T-helper 22 cell (primary cell): ENCODE measurements around the gene CPA2.

Experiments used
- DNase-seq: peaks from one replicate; pipeline ENCODE4 v3.0.0-alpha.2; 2020; ENCODE audit warnings: low read depth

CPA2 gene

DNA sequence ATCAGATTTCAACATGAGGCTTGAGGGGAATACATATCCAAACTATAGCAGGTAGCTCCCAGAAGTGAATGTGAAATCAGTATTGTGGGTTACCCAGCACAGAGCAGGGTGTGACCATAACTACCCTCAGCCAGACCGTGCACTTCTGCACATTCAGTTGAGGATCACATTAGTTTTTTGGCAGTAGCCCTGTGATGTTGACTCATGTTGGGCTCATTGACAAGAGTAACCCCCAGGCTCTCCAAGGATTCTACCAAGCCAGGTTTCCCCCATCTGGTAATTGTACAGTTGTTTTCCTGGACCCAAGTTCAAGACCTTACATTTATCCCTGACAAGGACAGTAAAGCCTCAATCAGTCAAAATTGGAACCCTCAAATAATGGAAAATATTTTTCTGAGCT, 14.6 kb downstream of the CPA2 start:
- no peak for DNase-seq

GRCh38 chr7:130286881-130287280, 20.2 kb downstream of the CPA2 start:
- no peak for DNase-seq

DNA sequence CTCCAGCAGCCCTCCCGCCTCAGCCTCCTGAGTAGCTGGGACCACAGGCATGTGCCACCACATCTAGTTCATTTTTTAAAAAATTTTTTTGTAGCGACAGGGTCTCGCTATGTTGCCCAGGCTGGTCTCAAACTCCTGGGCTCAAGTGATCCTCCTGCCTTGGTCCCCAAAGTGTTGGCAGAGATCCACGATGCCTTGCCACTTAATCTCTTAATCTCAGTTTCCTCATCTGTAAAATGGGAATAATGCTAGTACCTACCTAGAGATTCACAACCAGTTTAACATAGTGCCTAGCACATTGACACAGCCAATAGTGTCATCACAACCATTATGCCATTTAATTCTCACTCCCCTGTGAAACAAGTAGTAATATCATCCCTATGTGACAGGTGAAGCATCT, 21.5 kb downstream of the CPA2 start:
- no peak for DNase-seq

- DNase-seq, result no peak
Measured at GRCh38 chr7:130288829-130289228, 22.2 kb downstream of the CPA2 start.

DNA sequence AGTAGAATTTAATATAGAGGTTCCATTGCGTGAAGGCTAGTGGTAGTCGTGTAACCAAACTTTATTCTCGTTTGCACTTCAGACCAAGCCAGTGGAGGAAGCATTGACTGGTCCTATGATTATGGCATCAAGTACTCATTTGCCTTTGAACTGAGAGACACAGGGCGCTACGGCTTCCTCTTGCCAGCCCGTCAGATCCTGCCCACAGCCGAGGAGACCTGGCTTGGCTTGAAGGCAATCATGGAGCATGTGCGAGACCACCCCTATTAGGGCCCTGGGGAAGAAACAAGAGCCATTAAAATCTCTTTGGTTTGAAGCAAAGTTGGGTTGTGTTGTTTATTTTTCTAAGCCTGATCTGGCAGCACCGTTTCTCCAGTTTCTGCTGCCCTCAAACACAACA, 22.8 kb downstream of the CPA2 start:
- no peak for DNase-seq

GRCh38 chr7:130290745-130291144, 24.1 kb downstream of the CPA2 start:
- DNase-seq, result no peak

DNA sequence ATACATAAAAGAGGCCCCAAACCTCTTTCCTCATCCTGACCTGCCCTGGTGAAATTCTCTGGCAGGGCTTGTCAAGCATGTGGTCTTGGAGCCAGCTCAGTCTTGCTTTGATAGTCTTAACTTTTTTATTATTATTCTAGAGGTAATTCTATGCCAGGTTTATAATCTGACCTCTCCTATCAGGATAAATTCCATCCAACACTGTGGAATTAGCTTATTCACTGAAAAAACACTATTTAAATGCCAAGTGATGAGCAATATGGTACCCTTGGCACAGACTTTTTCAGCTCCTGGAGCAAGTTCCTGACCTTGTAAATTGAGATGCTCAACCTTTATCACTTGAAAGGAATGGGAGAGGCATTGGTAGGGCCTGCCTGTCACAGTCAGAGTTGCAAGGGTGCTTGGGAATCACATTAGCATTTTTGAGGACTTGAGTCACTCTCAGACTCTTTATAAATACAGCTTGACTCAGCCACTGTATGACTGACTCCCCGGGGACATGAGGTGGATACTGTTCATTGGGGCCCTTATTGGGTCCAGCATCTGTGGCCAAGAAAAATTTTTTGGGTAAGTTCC, 26.1 kb downstream of the CPA2 start, which contains the start of gene CPA4:
Gene CPA4, plus strand, starts transcription at position 480 of the 576 bp plus-strand sequence. Its CDS starts 20 bp downstream, at position 500.
- no peak for DNase-seq

DNA sequence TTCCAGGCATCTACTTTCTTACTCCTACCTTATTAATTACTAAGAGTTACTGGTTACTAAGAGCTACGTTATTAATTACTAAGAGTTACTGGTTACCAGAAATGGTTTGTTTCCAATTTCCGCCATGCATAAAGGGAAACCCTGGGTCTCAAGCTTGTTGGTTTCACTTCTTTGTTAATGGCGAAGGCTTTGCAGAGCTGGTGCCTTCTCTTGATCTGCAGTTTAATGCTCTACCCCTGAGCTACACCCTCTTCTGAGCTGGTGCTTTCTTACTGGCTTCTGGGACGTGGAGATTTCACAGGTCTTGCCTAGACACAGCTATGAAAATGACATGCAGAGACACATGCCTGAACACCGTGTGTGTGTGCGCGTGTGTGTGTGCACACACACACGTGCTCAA, 26.9 kb downstream of the CPA2 start:
- no peak for DNase-seq

DNA sequence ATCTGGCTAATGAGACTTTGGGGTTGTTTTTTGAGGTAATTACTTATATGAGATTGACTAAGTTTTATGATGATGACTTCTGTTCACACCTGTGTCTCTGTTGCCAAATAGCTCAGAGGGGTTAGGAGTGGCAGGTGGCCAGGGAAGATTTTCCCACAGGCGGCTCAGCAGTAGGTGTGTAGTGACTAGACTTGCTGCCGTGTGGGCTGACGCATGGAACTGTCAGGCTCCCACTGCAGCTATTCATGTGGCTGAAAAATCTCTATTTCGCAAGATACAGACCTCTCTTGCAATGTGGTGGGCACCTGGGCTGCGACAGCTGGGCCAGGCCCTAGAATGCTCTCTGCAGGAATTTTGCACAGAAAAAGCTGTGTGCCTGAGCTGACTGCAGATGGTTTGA, 27.7 kb downstream of the CPA2 start:
- DNase-seq, result no peak

DNA sequence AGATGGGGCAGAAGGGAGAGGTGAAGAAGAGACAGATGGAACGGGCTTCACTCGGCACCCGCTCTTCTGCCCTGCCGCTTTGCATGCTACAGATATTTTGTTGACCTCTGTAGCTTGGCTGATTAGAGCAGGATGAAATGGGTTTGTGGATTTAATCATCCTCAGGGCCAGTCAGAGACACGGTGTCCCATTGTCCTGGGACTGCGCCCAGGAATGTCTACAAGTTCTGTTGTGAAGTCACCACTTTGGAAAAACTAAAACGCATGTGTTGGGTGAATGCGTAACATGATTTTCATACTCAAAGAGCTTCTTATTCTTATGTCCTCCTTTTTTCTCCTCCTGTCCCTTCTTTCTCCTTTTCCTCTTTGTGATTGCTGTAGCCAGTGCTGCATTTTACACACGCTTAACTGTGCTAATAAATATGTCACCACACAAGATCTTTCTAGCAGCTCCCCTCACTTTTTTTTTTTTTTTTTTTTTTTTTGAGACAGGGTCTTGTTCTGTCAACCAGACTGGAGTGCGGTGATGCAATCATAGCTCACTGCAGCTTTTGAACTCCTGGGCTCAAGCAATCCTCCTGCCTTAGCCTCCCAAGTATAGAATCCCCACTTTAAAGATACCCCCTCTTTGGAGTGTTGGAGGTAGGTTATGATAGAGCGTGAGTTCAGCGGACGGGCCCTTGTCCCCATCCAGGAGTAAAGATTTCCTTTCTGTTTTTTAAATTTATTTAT, 29.7 kb downstream of the CPA2 start:
- no peak for DNase-seq

DNA sequence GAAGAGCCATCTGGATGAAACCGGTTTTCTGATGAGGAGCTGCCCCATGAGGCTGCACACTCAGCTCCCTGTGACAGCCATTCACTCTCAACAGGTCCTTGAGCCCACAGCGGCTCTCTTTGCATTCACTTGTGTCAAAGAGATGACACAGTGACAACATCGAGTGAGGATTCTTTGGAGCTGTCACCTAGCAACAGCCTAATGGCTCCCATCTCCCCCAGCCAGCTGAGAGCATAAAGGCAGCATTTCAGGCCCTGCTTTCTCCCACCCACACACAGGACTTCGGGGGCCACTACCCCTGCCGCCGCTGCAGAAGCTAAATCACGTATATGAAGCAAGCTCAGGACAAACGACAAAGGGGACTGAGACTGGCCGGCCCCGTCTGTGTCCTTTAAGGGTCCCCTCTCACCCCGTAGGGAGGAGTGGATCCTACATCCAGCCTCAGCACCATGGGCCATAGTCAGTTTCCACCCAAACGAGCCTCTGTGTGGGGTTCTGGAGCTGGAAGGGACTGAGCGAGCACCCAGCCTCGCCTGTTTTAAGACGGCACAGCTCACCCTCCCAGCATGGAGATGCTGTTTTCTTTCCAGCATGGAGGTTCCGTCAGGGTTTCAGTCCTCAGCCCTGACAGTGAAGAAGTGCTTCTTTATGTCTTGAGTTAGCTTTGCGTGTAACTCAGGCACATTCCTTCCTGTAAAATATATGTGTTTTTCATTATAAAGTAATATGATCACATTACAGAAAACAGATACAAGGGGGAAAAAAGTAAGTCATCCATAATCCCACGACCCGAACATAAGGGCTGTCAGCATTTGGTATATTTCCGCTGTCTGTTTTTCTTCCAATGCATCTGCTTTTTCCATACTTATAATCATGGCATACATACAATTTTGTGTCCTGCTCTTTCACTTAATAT, 31.2 kb downstream of the CPA2 start:
- DNase-seq, result no peak

GRCh38 chr7:130298544-130299326, 32.1 kb downstream of the CPA2 start:
- DNase-seq, result no peak

DNA sequence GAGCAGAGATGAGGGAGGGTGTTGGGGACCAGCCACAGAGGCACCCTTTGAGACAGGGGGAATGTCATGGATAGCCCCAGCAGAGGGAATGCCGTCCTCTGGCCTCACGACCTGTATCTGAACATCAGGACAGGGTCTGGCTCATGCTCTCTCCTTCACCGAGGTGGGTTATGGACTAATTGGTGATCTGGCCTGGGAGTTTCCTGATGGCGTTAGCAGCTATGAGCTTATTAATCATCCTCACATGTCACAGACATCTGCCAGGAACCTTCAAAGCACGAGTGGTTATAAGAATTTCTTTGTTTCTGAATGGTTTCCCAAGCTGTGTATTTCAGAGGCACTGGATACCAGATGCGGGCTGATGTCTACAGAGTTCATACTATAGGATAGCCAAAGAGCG, 33.2 kb downstream of the CPA2 start:
- no peak for DNase-seq

DNA sequence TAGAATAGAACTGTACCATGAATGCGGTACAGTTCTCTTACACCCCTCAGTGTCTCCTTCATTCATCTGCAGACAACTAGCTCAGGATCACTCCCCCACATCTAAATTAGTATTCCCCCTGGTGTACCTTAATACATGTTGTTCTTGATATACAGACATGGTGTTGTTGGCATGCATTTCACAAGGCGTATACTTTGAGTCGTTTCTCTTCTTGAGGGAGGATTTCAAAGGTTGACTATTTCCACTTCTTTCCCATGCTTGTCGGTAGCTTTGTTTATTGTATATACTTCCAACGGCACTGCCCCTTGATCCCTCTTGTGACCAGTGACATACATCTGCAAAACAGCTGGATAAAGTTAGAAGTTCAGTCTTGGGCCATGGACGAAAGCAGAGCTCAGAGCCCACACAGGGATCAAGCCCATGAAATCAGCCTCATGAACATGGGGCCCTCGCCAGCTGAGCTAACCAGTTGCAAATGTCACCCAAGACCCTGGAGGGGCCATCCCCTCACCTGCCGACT, 34.9 kb downstream of the CPA2 start:
- DNase-seq, result no peak

GRCh38 chr7:130302649-130303048, 36.0 kb downstream of the CPA2 start:
- no peak for DNase-seq

GRCh38 chr7:130303127-130303526, 36.5 kb downstream of the CPA2 start:
- no peak for DNase-seq

DNA sequence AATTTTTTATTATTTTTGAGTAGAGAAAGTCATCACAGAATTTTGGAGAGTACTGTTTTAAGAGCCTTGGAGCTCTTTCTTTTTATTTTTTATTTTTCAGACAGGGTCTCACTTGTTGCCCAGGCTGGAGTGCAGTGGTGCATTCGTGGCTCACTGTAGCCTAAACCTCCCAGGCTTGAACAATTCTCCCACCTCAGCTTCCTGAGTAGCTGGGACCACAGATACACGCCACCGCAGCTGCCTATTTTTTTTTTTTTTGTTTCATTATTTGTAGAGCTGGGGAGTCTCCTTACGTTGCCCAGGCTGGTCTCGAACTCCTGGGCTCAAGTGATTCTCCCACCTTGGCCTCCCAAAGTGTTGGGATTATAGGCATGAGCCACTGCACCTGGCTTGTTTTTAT, 36.9 kb downstream of the CPA2 start:
- no peak for DNase-seq

GRCh38 chr7:130303982-130304381, 37.3 kb downstream of the CPA2 start:
- no peak for DNase-seq

DNA sequence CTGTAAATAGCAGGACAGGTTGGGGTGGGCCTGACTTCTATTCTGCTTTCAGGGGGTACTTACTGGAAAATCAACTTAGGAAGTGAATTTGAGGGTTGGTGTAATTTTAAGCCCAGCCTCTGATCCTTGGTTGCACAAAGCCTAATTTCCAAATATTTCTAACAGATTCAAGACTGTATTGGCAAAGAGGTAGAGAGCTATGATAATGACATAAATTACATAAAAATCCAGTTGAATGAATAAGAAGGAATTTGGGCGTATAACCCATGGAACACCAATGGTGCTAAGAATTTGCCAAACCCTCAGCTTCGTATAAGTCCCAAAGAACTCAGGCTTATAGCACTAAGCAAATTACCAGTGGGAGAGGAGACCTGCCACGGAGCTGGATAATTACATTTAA, 38.2 kb downstream of the CPA2 start:
- DNase-seq, result no peak

- no peak for DNase-seq
Measured at GRCh38 chr7:130305433-130306042, 38.9 kb downstream of the CPA2 start.

DNA sequence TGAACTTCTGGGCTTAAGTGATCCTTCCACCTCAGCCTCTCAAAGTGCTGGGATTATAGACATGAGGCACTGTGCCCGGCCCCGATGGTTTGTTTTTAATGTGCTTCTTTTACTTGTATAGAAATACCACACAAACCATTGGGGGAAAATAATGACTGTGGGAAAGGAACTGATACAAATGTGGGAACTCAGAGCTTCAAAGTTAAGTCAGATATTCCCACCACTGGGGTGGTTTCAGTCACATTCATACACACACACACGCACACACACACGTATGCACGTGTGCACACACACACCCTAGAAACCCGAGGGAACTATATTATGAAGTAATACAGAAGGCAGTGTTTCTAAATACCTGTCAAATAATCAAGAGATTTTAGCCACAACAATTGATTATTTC, 43.3 kb downstream of the CPA2 start:
- no peak for DNase-seq
